ENCODE data around the gene ANAPC15. TPM values are rescaled to one million over a fixed set of nuclear protein-coding genes. Genes with fewer than 3 reads are reported as not detected.

Gene ANAPC15
- total RNA-seq, 1 experiment from 2014 or later: 75.4 TPM

GRCh38 chr11:72123117-72123653, 10.7 kb upstream of the ANAPC15 start (continued):
- no peak for TF ChIP-seq ZNF532 (CRISPR knock-in tag; IDR thresholded peaks at IDR 0.05; ENCODE audit: borderline replicate concordance)

- no peak for ATAC-seq
- no peak overlapping the region for H3K27ac Mint-ChIP-seq
- ChIA-PET POLR2A (no interaction called here), CTCF (no interaction called here)
- no peak overlapping the region for H3K4me3 Mint-ChIP-seq
- no peaks in the 10 kb centered on the region for H3K4me1 Mint-ChIP-seq
- DNase-seq (ENCODE audit: low spot score): no peak
- H3K9me3 Mint-ChIP-seq: peaks cover 44% of the 10 kb centered on the region
- peaks cover 11% of the 10 kb centered on the region for H3K36me3 Mint-ChIP-seq
- peaks cover 66% of the 10 kb centered on the region for H3K27me3 Mint-ChIP-seq (ENCODE audit: low read depth)
- TF ChIP-seq ATF2 (CRISPR knock-in tag; IDR thresholded peaks at IDR 0.05; ENCODE audit: borderline replicate concordance, low read depth) (no peak), MLX (CRISPR knock-in tag; IDR thresholded peaks at IDR 0.05) (no peak), ATF6 (CRISPR knock-in tag; IDR thresholded peaks at IDR 0.05) (no peak), NR3C1 (CRISPR knock-in tag; conservative IDR thresholded peaks at IDR 0.05; ENCODE audit: low read depth) (no peak), ARID4B (CRISPR knock-in tag; IDR thresholded peaks at IDR 0.05; ENCODE audit: borderline replicate concordance) (no peak), NR2C2 (CRISPR knock-in tag; IDR thresholded peaks at IDR 0.05) (no peak), SOX15 (CRISPR knock-in tag; IDR thresholded peaks at IDR 0.05) (no peak), EMX1 (CRISPR knock-in tag; IDR thresholded peaks at IDR 0.05) (no peak), ZNF532 (CRISPR knock-in tag; IDR thresholded peaks at IDR 0.05; ENCODE audit: borderline replicate concordance) (no peak), CREM (CRISPR knock-in tag; IDR thresholded peaks at IDR 0.05) (no peak), ZNF263 (CRISPR knock-in tag; IDR thresholded peaks at IDR 0.05; ENCODE audit: low read depth) (no peak), GABPB1 (CRISPR knock-in tag; IDR thresholded peaks at IDR 0.05) (no peak), OVOL2 (CRISPR knock-in tag; IDR thresholded peaks at IDR 0.05; ENCODE audit: borderline replicate concordance) (no peak), ZNF416 (CRISPR knock-in tag; IDR thresholded peaks at IDR 0.05) (no peak), FOXP4 (CRISPR knock-in tag; IDR thresholded peaks at IDR 0.05) (no peak), FOXK1 (CRISPR knock-in tag; IDR thresholded peaks at IDR 0.05) (no peak)
Observed at GRCh38 chr11:72122607-72123006, 10.1 kb upstream of the ANAPC15 start.

All from WTC11 (cell line).